B cell (primary cell): ENCODE results near the gene NOL4L. TPM values are rescaled to one million over a fixed set of nuclear protein-coding genes. Genes with fewer than 3 reads are reported as not detected.

Experiments
- ATAC-seq: fragments of 200-7000 bp; cut with Tn5 transposase; one replicate; pipeline ENCODE4 v1.10.0; 2021; ENCODE audit warnings: low read depth, mild to moderate bottlenecking, moderate number of reproducible peaks, moderate library complexity
- CTCF ChIA-PET: fragments of 350-600 bp; sonication (Branson Sonifier 250); formaldehyde crosslinking; loops from one replicate; lab custom pipeline; 2021; ENCODE audit warnings: antibody characterized with exemption, inconsistent platforms; lab: Charles Lee
- POLR2A ChIA-PET: fragments of 350-600 bp; sonication (Branson Sonifier 250); formaldehyde crosslinking; loops from one replicate; lab custom pipeline; 2021; ENCODE audit warnings: antibody characterized with exemption; lab: Charles Lee
- DNase-seq: peaks from one replicate; pipeline ENCODE4 v3.0.0; 2013
- H2AFZ ChIP-seq: 2 replicates; pipeline ENCODE4 v1.6.1; 2012; ENCODE audit warnings: mild to moderate bottlenecking, low read depth, low read length; ENCODE audit not compliant: insufficient read depth, poor library complexity, severe bottlenecking
- H3K27ac ChIP-seq, 2 donors: 1 replicate in 1 of 2; 2 replicates in 1 of 2; pipeline ENCODE4 v1.5.1; 2012 to 2013; ENCODE audit warnings: low read length in 2 of 2, mild to moderate bottlenecking in 2 of 2, moderate library complexity in 1 of 2
- H3K27me3 ChIP-seq, 4 experiments: fragments of 200-600 bp in 1 of 4; sonication (generic) in 1 of 4; replicated peaks in 1 of 4; 1 replicate in 2 of 4; 2 replicates in 2 of 4; pipeline versions ENCODE4 v1.6.1 to v1.7.0; 2013 to 2016; ENCODE audit warnings: low read length in 3 of 4, mild to moderate bottlenecking in 2 of 4, mixed read lengths in 1 of 4, moderate library complexity in 1 of 4; ENCODE audit not compliant: insufficient read depth in 4 of 4, control insufficient read depth in 3 of 4; ENCODE audit errors: control extremely low read depth in 1 of 4
- H3K36me3 ChIP-seq, 2 experiments: replicated peaks in 1 of 2; 1 replicate in 1 of 2; 2 replicates in 1 of 2; pipeline versions ENCODE4 v1.6.1 to v1.7.1; 2013; ENCODE audit warnings: low read length in 1 of 2; ENCODE audit not compliant: insufficient read depth in 2 of 2, control insufficient read depth in 1 of 2; ENCODE audit errors: control extremely low read depth in 1 of 2, extremely low read depth in 1 of 2
- H3K4me1 ChIP-seq, 2 donors: fragments of 200-600 bp in 1 of 2; sonication (generic) in 1 of 2; 1 replicate in 1 of 2; 2 replicates in 1 of 2; pipeline versions ENCODE4 v1.5.1 to v1.6.1; 2013 to 2017; ENCODE audit warnings: low read length in 2 of 2; ENCODE audit not compliant: control insufficient read depth in 2 of 2, insufficient read depth in 2 of 2
- H3K4me2 ChIP-seq: replicated peaks from 2 replicates; pipeline ENCODE3; 2012; ENCODE audit warnings: mild to moderate bottlenecking, low read depth, low read length; ENCODE audit not compliant: poor library complexity, severe bottlenecking
- H3K4me3 ChIP-seq, 5 experiments: fragments of 200-600 bp in 1 of 5; sonication (generic) in 1 of 5; 1 replicate in 3 of 5; 2 replicates in 2 of 5; pipeline versions ENCODE4 v1.5.1 to v1.7.0; 2011 to 2016; ENCODE audit warnings: low read length in 4 of 5, mild to moderate bottlenecking in 4 of 5, low read depth in 2 of 5, control low read depth in 1 of 5, moderate library complexity in 1 of 5; ENCODE audit not compliant: insufficient read depth in 1 of 5; ENCODE audit errors: control extremely low read depth in 1 of 5, extremely low read depth in 1 of 5
- H3K79me2 ChIP-seq: fragments of 200-600 bp; sonication (generic); one replicate; pipeline ENCODE4 v1.6.0; 2016; ENCODE audit warnings: low read length; ENCODE audit not compliant: control insufficient read depth, insufficient read depth
- H3K9ac ChIP-seq: fragments of 200-600 bp; sonication (generic); 2 replicates; pipeline ENCODE4 v1.6.1; 2017; ENCODE audit warnings: mild to moderate bottlenecking, low read length, moderate library complexity
- H3K9me3 ChIP-seq, 3 donors: one replicate each; pipeline versions ENCODE4 v1.6.1 to v1.7.1; 2013; ENCODE audit warnings: low read length in 2 of 3; ENCODE audit not compliant: control insufficient read depth in 2 of 3, insufficient read depth in 1 of 3; ENCODE audit errors: control extremely low read depth in 1 of 3
- H4K20me1 ChIP-seq: 2 replicates; pipeline ENCODE4 v1.6.0; 2012; ENCODE audit warnings: mild to moderate bottlenecking, low read length; ENCODE audit not compliant: insufficient read depth, control insufficient read depth, poor library complexity, severe bottlenecking
- H3K27ac Mint-ChIP-seq: one replicate; pipeline ENCODE4 v1.8.0; 2021; ENCODE audit warnings: mixed read lengths
- H3K27me3 Mint-ChIP-seq: one replicate; pipeline ENCODE4 v1.8.0; 2021; ENCODE audit warnings: mixed read lengths
- H3K4me1 Mint-ChIP-seq: one replicate; pipeline ENCODE4 v1.8.0; 2021; ENCODE audit warnings: mixed read lengths
- H3K4me3 Mint-ChIP-seq: one replicate; pipeline ENCODE4 v1.8.0; 2021; ENCODE audit warnings: mixed read lengths
- H3K9me3 Mint-ChIP-seq: one replicate; pipeline ENCODE4 v1.8.0; 2022; ENCODE audit warnings: mixed read lengths; ENCODE audit not compliant: insufficient read depth
- EZH2 ChIP-seq: IDR thresholded peaks from 2 replicates; pipeline ENCODE4 v1.6.1; 2012; ENCODE audit warnings: borderline replicate concordance, low read depth, mild to moderate bottlenecking, moderate library complexity, low read length; ENCODE audit not compliant: insufficient read depth, poor library complexity, severe bottlenecking
- WGBS: methylation state at CpG from one replicate; pipeline ENCODE4 v1.1.5; 2013; ENCODE audit warnings: missing lambda C conversion rate; ENCODE audit not compliant: insufficient coverage; 5-methylcytosine and 5-hydroxymethylcytosine counted together
- intact Hi-C: fragments of 100-400 bp; cut with micrococcal nuclease; formaldehyde crosslinking; loops from one replicate; pipeline ENCODE4 v1.10.0; 2022
- polyA plus RNA-seq: library from polyadenylated mRNA; depleted of rRNA; stranded (reverse); fragments of >200 nt; gene quantifications from 2 replicates; pipeline ENCODE4 v1.2.3, GENCODE V29; 2012
- total RNA-seq, 2 donors: library from RNA; stranded (reverse); fragments of 120-200 nt in 1 of 2; gene quantifications; 1 replicate in 1 of 2; 2 replicates in 1 of 2; pipeline versions ENCODE4 v1.2.3 to v1.2.4, GENCODE V29; 2013 to 2022
- TF ChIP-seq, protein P1 (sequence below): fragments of 200-600 bp; IDR thresholded peaks from one replicate; pipeline ENCODE4 v1.8.0; 2022; ENCODE audit warnings: antibody characterized with exemption, mild to moderate bottlenecking

The NOL4L gene
- total and polyA plus RNA-seq, 2 donors (not counting 1 experiment from before 2014, with no cell fraction given): 6.5 to 7.9 TPM

DNA sequence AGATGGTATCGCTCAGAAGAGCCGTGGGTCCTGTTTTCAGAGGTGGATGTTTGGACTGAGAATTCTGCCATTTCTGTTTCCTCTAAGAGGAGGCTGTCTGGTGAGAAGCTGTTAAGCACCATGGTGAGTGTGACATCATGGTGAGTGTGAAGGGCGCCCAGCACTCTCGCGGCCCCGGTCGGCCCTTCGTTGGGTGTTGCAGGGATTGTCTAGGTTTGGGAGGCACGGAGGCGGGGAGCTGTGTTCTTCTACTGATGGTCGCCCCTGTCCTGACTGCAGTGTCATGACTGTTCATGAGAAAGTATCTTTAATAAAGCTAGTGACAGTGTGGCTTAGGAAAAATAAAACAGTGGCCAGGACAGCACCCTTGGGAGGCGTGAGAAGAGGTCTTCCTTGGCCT is 70.4 kb downstream of the NOL4L start:
- Histone ChIP-seq H3K4me1 (peaks cover 17 to 18% of the 10 kb centered on the region in 2 donors), H3K9me3 (no peaks in the 10 kb centered on the region), H3K4me3 (no peak overlapping the region), H3K9ac (no peak overlapping the region), H4K20me1 (no peaks in the 10 kb centered on the region), H3K27me3 (no peaks in the 10 kb centered on the region), H3K4me2 (no peak overlapping the region), H3K36me3 (peaks cover 0 to 3% of the 10 kb centered on the region in 2 experiments), H3K79me2 (peaks cover 4% of the 10 kb centered on the region), H3K27ac (no peak overlapping the region), H2AFZ (no peak overlapping the region)
- Mint-ChIP-seq H3K4me3 (no peak overlapping the region), H3K27me3 (no peaks in the 10 kb centered on the region), H3K4me1 (peaks cover 17% of the 10 kb centered on the region), H3K27ac (no peak overlapping the region), H3K9me3 (no peaks in the 10 kb centered on the region)
- 94% methylated on average over 12 of the region's 12 CpGs for WGBS
- CTCF ChIA-PET: interaction anchor here (0.6 to 15.3 kb wide), 2 partner anchors 137 to 160 kb away, joined by 3 to 313 read pairs; no protein-coding TSS in a partner anchor
- DNase-seq: no peak
- no peak for TF ChIP-seq EZH2
- TF ChIP-seq, protein P1, sequence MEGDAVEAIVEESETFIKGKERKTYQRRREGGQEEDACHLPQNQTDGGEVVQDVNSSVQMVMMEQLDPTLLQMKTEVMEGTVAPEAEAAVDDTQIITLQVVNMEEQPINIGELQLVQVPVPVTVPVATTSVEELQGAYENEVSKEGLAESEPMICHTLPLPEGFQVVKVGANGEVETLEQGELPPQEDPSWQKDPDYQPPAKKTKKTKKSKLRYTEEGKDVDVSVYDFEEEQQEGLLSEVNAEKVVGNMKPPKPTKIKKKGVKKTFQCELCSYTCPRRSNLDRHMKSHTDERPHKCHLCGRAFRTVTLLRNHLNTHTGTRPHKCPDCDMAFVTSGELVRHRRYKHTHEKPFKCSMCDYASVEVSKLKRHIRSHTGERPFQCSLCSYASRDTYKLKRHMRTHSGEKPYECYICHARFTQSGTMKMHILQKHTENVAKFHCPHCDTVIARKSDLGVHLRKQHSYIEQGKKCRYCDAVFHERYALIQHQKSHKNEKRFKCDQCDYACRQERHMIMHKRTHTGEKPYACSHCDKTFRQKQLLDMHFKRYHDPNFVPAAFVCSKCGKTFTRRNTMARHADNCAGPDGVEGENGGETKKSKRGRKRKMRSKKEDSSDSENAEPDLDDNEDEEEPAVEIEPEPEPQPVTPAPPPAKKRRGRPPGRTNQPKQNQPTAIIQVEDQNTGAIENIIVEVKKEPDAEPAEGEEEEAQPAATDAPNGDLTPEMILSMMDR: no peak
- intact Hi-C loops: no loop called here
- ATAC-seq: no peak
- POLR2A ChIA-PET: no interaction called here

DNA sequence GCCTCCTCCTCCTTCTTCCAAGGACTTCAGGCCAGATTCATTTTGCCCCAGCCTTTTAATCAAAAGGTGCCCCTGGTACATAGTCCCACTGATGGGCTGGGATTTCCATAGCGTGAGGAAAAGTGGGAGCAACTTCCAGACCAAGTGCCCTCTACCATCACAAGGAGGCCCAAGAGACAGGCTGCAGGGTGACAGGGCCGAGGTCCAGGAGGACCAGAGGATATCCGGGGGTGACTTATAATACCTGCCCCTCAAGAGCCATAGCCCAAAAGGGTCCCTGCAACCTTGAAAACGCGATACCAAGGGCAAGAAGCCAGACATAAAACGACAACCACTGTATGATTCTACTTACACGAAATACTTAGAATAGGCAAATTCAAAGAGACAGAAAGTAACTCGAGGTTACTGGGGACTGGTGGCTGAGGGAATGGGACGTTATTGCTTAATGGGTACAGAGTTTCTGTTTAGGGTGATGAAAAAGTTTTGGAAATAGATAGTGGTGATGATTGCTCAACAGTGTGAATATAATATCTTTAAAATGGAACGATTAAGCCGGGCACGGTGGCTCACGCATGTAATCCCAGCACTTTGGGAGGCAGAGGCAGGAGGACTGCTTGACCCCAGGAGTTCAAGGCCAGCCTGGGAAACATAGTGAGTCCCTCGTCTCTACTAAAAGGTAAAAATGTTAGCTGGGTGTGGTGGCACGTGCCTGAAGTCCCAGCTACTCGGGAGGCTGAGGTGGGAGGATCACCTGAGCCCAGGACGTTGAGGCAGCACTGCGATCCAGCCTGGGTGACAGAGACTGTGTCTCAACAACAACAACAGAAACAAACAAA is 71.9 kb downstream of the NOL4L start:
- Histone ChIP-seq H3K36me3 (no peaks in the 10 kb centered on the region), H3K9me3 (no peaks in the 10 kb centered on the region), H3K27me3 (no peaks in the 10 kb centered on the region), H4K20me1 (no peaks in the 10 kb centered on the region), H3K4me1 (peaks cover 32 to 33% of the 10 kb centered on the region in 2 donors), H3K27ac (no peak overlapping the region), H3K4me3 (no peak overlapping the region), H3K4me2 (no peak overlapping the region), H3K9ac (no peak overlapping the region), H2AFZ (no peak overlapping the region), H3K79me2 (peaks cover 4% of the 10 kb centered on the region)
- no peaks in the 10 kb centered on the region for H3K9me3 Mint-ChIP-seq
- no peaks in the 10 kb centered on the region for H3K27me3 Mint-ChIP-seq
- intact Hi-C loops: no loop called here
- H3K27ac Mint-ChIP-seq: no peak overlapping the region
- 97% methylated on average over 10 of the region's 18 CpGs for WGBS
- ChIA-PET POLR2A (no interaction called here), CTCF (no interaction called here)
- DNase-seq (no peak), ATAC-seq (no peak)
- TF ChIP-seq EZH2: no peak
- TF ChIP-seq, protein P1: no peak
- no peak overlapping the region for H3K4me3 Mint-ChIP-seq
- H3K4me1 Mint-ChIP-seq: peaks cover 31% of the 10 kb centered on the region
